22Rv1 (cell line): ENCODE results near the gene IPCEF1.
"Not testable (repeated sequence)": the region's sequence is repeated elsewhere in the genome, so short reads cannot be mapped to it uniquely, and the experiment has no call there.

Source experiments
- H3K27ac ChIP-seq: fragments of 450-650 bp; 2 replicates; pipeline ENCODE4 v1.5.1; 2017
- CTCF ChIP-seq: fragments of 450-650 bp; IDR thresholded peaks from 2 replicates; pipeline ENCODE4 v1.5.1; 2017; ENCODE audit warnings: mild to moderate bottlenecking
- ZFX ChIP-seq: fragments of 450-650 bp; IDR thresholded peaks from 2 replicates; pipeline ENCODE4 v1.6.1; 2017; ENCODE audit warnings: antibody characterized with exemption, borderline replicate concordance

IPCEF1 gene

GRCh38 chr6:154202958-154203357 is 153.6 kb downstream of the IPCEF1 start:
- no peak overlapping the region for H3K27ac ChIP-seq
- no peak for TF ChIP-seq CTCF
- TF ChIP-seq ZFX: no peak

- no peak overlapping the region for H3K27ac ChIP-seq
- TF ChIP-seq ZFX (no peak), CTCF (no peak)
Observed at GRCh38 chr6:154202339-154202738, 154.3 kb downstream of the IPCEF1 start.

GRCh38 chr6:154201688-154202087 is 154.9 kb downstream of the IPCEF1 start:
- not testable (repeated sequence) for H3K27ac ChIP-seq

- no peak overlapping the region for H3K27ac ChIP-seq
- TF ChIP-seq CTCF (no peak), ZFX (no peak)
Observed at GRCh38 chr6:154197196-154197860, 159.3 kb downstream of the IPCEF1 start.

GRCh38 chr6:154196333-154196885 is 160.2 kb downstream of the IPCEF1 start:
- TF ChIP-seq ZFX (no peak), CTCF (no peak)
- no peak overlapping the region for H3K27ac ChIP-seq

- H3K27ac ChIP-seq: no peak overlapping the region
- TF ChIP-seq CTCF: no peak
- no peak for TF ChIP-seq ZFX
Observed at GRCh38 chr6:154187714-154188113, 168.9 kb downstream of the IPCEF1 start.

GRCh38 chr6:154187203-154187602 is 169.4 kb downstream of the IPCEF1 start:
- TF ChIP-seq ZFX: no peak
- no peak for TF ChIP-seq CTCF
- no peak overlapping the region for H3K27ac ChIP-seq

GRCh38 chr6:154179434-154179833 is 177.2 kb downstream of the IPCEF1 start:
- no peak for TF ChIP-seq CTCF
- no peak for TF ChIP-seq ZFX
- no peak overlapping the region for H3K27ac ChIP-seq
